Spleen (tissue), 7 donors: ENCODE results near the gene ARMH2.

ENCODE experiments used
- CTCF ChIP-seq, 11 experiments: fragments of 200-600 bp in 7 of 11; fragments of 450-650 bp in 4 of 11; sonication (generic) in 4 of 11; IDR thresholded peaks in 8 of 11; conservative IDR thresholded peaks in 3 of 11; 1 replicate in 7 of 11; 2 replicates in 4 of 11; pipeline versions ENCODE4 v1.4.0 to v1.8.0; 2016 to 2021; ENCODE audit warnings: antibody characterized with exemption in 11 of 11, inconsistent platforms in 4 of 11, mild to moderate bottlenecking in 1 of 11
- POLR2AphosphoS5 ChIP-seq, 3 donors: sonication (generic); formaldehyde crosslinking; IDR thresholded peaks; one replicate each; pipeline ENCODE4 v1.5.1; 2017; ENCODE audit warnings: antibody characterized with exemption in 3 of 3
- donor health status: DM: no; HTN: no; CAD: no; lungs with moderate emphysema.
- donor health status: DM: no; HTN: no; CAD: no.
- donor health status: DM: no; HTN: no; CAD: no.

GRCh38 chr6:24832794-24833193, 34.1 kb upstream of the ARMH2 start:
- TF ChIP-seq POLR2AphosphoS5 (IDR thresholded peaks at IDR 0.05) = no peak
- no peak for TF ChIP-seq CTCF (IDR thresholded peaks at IDR 0.05 in 8 of 11, conservative IDR thresholded peaks at IDR 0.05 in 3 of 11)
